Measurements from ENCODE around the gene PDXK. TPM values are rescaled to one million over a fixed set of nuclear protein-coding genes. Genes with fewer than 3 reads are reported as not detected.
A peak's percentile ranks its signal among the peaks of the same experiment; 100 is the strongest.
"Not testable (repeated sequence)": the region's sequence is repeated elsewhere in the genome, so short reads cannot be mapped to it uniquely, and the experiment has no call there.

The PDXK gene
- polyA plus RNA-seq, 3 donors = 128 to 214 (median 210) TPM

- TF ChIP-seq CTCF (IDR thresholded peaks at IDR 0.05) = no peak
- Histone ChIP-seq H3K79me2 (ENCODE audit: insufficient read depth, low read length) (no peaks in the 10 kb centered on the region), H3K27me3 (ENCODE audit: control insufficient read depth in 2 of 2, insufficient read depth in 2 of 2, low read length in 2 of 2) (no peaks in the 10 kb centered on the region), H3K9ac (ENCODE audit: insufficient read depth, low read length, poor library complexity, severe bottlenecking) (no peak overlapping the region), H3K36me3 (replicated peaks in 1 of 2; ENCODE audit: control insufficient read depth in 1 of 2, insufficient read depth in 2 of 2, low read length in 2 of 2) (peaks cover 33 to 52% of the 10 kb centered on the region in 2 donors), H3K27ac (ENCODE audit: low read depth in 1 of 2, low read length in 2 of 2) (no peak overlapping the region), H2AFZ (ENCODE audit: insufficient read depth, low read depth, low read length, poor library complexity, severe bottlenecking) (no peak overlapping the region), H4K20me1 (ENCODE audit: insufficient read depth, low read length) (no peaks in the 10 kb centered on the region), H3K4me3 (replicated peaks in 1 of 3; ENCODE audit: low read depth in 2 of 3, low read length in 3 of 3) (no peak overlapping the region), H3K9me3 (replicated peaks in 1 of 2; ENCODE audit: control insufficient read depth in 1 of 2, insufficient read depth in 1 of 2, low read length in 2 of 2) (no peaks in the 10 kb centered on the region), H3K4me2 (replicated peaks; ENCODE audit: extremely low read depth, low read length, poor library complexity, severe bottlenecking) (no peak overlapping the region), H3K4me1 (ENCODE audit: control insufficient read depth in 1 of 2, insufficient read depth in 2 of 2, low read length in 2 of 2) (no peaks in the 10 kb centered on the region)
- Mint-ChIP-seq H3K27me3 (ENCODE audit: low read depth in 3 of 3) (peaks cover 0 to 4% (median 2%) of the 10 kb centered on the region in 3 donors), H3K27ac (no peak overlapping the region), H3K36me3 (peaks cover 41 to 51% of the 10 kb centered on the region in 2 donors), H3K9me3 (peaks cover 0 to 2% (median 0%) of the 10 kb centered on the region in 7 donors), H3K4me1 (peaks cover 5% of the 10 kb centered on the region), H3K4me3 (no peak overlapping the region)
- no peak for DNase-seq
- intact Hi-C loops (cut with micrococcal nuclease) = no loop called here
- 95% methylated on average over 9 of the region's 17 CpGs for WGBS (ENCODE audit: insufficient coverage)
Measured at GRCh38 chr21:43696214-43696613, 22.7 kb upstream of the PDXK start.

DNA sequence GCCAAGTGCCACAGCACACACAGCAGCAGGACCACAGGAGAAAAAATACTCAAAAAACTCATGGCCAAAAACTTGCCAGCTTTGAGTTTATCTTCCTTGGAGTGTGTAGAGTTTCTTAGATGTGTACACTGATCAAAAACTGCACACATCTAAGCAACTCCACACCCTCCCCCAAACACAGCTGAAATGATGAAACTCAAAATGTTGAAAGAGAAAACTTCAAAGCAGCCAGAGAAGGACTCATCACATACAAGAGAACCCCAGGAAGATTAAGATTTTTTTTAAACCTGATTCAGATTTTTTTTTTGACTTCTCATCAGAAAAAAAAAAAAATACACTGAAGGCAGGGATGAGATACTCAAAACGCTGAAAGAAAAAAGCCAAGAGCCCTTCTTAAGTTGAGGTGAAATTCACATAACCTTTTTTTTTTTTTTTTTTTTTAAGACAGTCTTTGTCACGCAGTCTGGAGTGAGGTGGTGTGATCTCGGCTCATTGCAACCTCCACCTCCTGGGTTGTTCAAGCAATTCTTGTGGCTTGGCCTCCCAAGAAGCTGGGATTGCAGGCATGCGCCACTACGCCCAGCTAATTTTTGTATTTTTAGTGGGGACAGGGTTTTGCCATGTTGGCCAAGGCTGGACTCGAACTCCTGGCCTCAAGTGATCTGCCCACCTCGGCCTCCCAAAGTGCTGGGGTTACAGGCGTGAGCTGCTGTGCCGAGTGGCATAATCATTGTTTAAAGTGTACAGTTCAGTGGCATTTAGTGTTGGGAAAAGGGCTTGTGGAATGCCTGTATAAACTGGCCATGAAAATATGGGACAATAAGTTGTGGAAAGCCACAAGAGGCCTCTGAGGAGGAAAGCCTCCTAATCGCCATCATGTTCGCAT lies 20.9 kb upstream of the PDXK start:
- peaks cover 28 to 37% of the 10 kb centered on the region in 2 donors for H3K36me3 Mint-ChIP-seq
- intact Hi-C loops (cut with micrococcal nuclease) = no loop called here
- Histone ChIP-seq H3K9me3 (replicated peaks in 1 of 2; ENCODE audit: control insufficient read depth in 1 of 2, insufficient read depth in 1 of 2, low read length in 2 of 2) (no peaks in the 10 kb centered on the region), H3K4me1 (ENCODE audit: control insufficient read depth in 1 of 2, insufficient read depth in 2 of 2, low read length in 2 of 2) (peaks cover 8 to 9% of the 10 kb centered on the region in 2 donors), H3K9ac (ENCODE audit: insufficient read depth, low read length, poor library complexity, severe bottlenecking) (no peak overlapping the region), H3K4me2 (replicated peaks; ENCODE audit: extremely low read depth, low read length, poor library complexity, severe bottlenecking) (no peak overlapping the region), H3K36me3 (replicated peaks in 1 of 2; ENCODE audit: control insufficient read depth in 1 of 2, insufficient read depth in 2 of 2, low read length in 2 of 2) (peaks cover 19 to 35% of the 10 kb centered on the region in 2 donors), H3K79me2 (ENCODE audit: insufficient read depth, low read length) (no peaks in the 10 kb centered on the region), H3K27ac (ENCODE audit: low read depth in 1 of 2, low read length in 2 of 2) (no peak overlapping the region), H2AFZ (ENCODE audit: insufficient read depth, low read depth, low read length, poor library complexity, severe bottlenecking) (no peak overlapping the region), H3K4me3 (replicated peaks in 1 of 3; ENCODE audit: low read depth in 2 of 3, low read length in 3 of 3) (no peak overlapping the region), H3K27me3 (ENCODE audit: control insufficient read depth in 2 of 2, insufficient read depth in 2 of 2, low read length in 2 of 2) (peaks cover 0 to 4% of the 10 kb centered on the region in 2 donors), H4K20me1 (ENCODE audit: insufficient read depth, low read length) (no peaks in the 10 kb centered on the region)
- peaks cover 2 to 8% (median 7%) of the 10 kb centered on the region in 3 donors for H3K27me3 Mint-ChIP-seq (ENCODE audit: low read depth in 3 of 3)
- WGBS (ENCODE audit: insufficient coverage) = 83% methylated on average over 6 of the region's 11 CpGs
- H3K4me3 Mint-ChIP-seq = no peak overlapping the region
- H3K9me3 Mint-ChIP-seq = peaks cover 0 to 2% (median 0%) of the 10 kb centered on the region in 7 donors
- peaks cover 10% of the 10 kb centered on the region for H3K4me1 Mint-ChIP-seq
- H3K27ac Mint-ChIP-seq = peak overlapping the region in 1 of 7 donors; percentile 47
- TF ChIP-seq CTCF (IDR thresholded peaks at IDR 0.05) = no peak
- no peak for DNase-seq

DNA sequence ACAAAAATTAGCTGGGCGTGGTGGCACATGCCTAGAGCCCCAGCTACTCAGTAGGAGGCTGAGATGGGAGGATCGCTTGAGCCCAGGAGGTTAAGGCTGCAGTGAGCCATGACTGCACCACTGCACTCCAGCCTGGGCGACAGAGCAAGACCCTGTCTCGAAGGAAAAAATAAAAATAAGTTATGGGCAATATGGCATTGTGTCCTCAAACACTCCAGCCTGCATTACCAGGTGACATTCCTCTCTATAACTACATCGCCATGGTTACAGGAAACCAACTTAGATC lies 19.5 kb upstream of the PDXK start:
- H3K9me3 Mint-ChIP-seq; DNase-seq; H3K4me3 Mint-ChIP-seq; H3K4me3 ChIP-seq (replicated peaks in 1 of 3; ENCODE audit: low read depth in 2 of 3, low read length in 3 of 3); intact Hi-C loops (cut with micrococcal nuclease); H3K27ac Mint-ChIP-seq; H3K27ac ChIP-seq (ENCODE audit: low read depth in 1 of 2, low read length in 2 of 2); H2AFZ ChIP-seq (ENCODE audit: insufficient read depth, low read depth, low read length, poor library complexity, severe bottlenecking); H3K27me3 ChIP-seq (ENCODE audit: control insufficient read depth in 2 of 2, insufficient read depth in 2 of 2, low read length in 2 of 2); H3K9ac ChIP-seq (ENCODE audit: insufficient read depth, low read length, poor library complexity, severe bottlenecking); H3K27me3 Mint-ChIP-seq (ENCODE audit: low read depth in 3 of 3); H3K79me2 ChIP-seq (ENCODE audit: insufficient read depth, low read length); H3K4me2 ChIP-seq (replicated peaks; ENCODE audit: extremely low read depth, low read length, poor library complexity, severe bottlenecking); H3K9me3 ChIP-seq (replicated peaks in 1 of 2; ENCODE audit: control insufficient read depth in 1 of 2, insufficient read depth in 1 of 2, low read length in 2 of 2); H4K20me1 ChIP-seq (ENCODE audit: insufficient read depth, low read length): not testable (repeated sequence)
- H3K36me3 Mint-ChIP-seq = peaks cover 17 to 23% of the 10 kb centered on the region in 2 donors
- peaks cover 17% of the 10 kb centered on the region for H3K4me1 Mint-ChIP-seq
- peaks cover 7 to 21% of the 10 kb centered on the region in 2 donors for H3K36me3 ChIP-seq (replicated peaks in 1 of 2; ENCODE audit: control insufficient read depth in 1 of 2, insufficient read depth in 2 of 2, low read length in 2 of 2)
- WGBS (ENCODE audit: insufficient coverage) = 67% methylated on average over 2 of the region's 5 CpGs
- H3K4me1 ChIP-seq (ENCODE audit: control insufficient read depth in 1 of 2, insufficient read depth in 2 of 2, low read length in 2 of 2) = peaks cover 15% of the 10 kb centered on the region in 2 donors

Measured in CD14-positive monocyte (primary cell).